Small intestine (tissue), 7 donors: Measurements from ENCODE around the gene VAT1L. TPM values are rescaled to one million over a fixed set of nuclear protein-coding genes. Genes with fewer than 3 reads are reported as not detected.

Source experiments
- DNase-seq, 2 donors: peaks; one replicate each; pipeline versions ENCODE4 v3.0.0 to v3.0.0-alpha.2; 2013
- FAIRE-seq: peaks from 2 replicates; lab custom pipeline; 2012; peaks lifted over from hg19 to GRCh38; lab: Jason Lieb, UNC
- H3K27ac ChIP-seq, 3 donors: one replicate each; pipeline ENCODE4 v1.5.1; 2013; ENCODE audit warnings: low read length in 2 of 3, mild to moderate bottlenecking in 2 of 3, control low read depth in 1 of 3, inconsistent platforms in 1 of 3, low read depth in 1 of 3, moderate library complexity in 1 of 3
- H3K27me3 ChIP-seq, 3 donors: one replicate each; pipeline ENCODE4 v1.6.1; 2013; ENCODE audit warnings: low read length in 3 of 3, inconsistent platforms in 1 of 3; ENCODE audit not compliant: control insufficient read depth in 3 of 3, insufficient read depth in 3 of 3
- H3K36me3 ChIP-seq, 3 donors: one replicate each; pipeline ENCODE4 v1.6.1; 2013; ENCODE audit warnings: low read length in 3 of 3, inconsistent platforms in 1 of 3, low read depth in 1 of 3, mild to moderate bottlenecking in 1 of 3, moderate library complexity in 1 of 3; ENCODE audit not compliant: control insufficient read depth in 3 of 3, insufficient read depth in 2 of 3
- H3K4me1 ChIP-seq, 3 donors: one replicate each; pipeline ENCODE4 v1.6.1; 2013; ENCODE audit warnings: low read length in 2 of 3, inconsistent platforms in 1 of 3, low read depth in 1 of 3, mild to moderate bottlenecking in 1 of 3, moderate library complexity in 1 of 3; ENCODE audit not compliant: control insufficient read depth in 3 of 3, insufficient read depth in 2 of 3
- H3K4me3 ChIP-seq, 3 donors: one replicate each; pipeline ENCODE4 v1.5.1; 2013; ENCODE audit warnings: low read length in 3 of 3, control low read depth in 1 of 3, inconsistent platforms in 1 of 3, low read depth in 1 of 3, mild to moderate bottlenecking in 1 of 3, moderate library complexity in 1 of 3
- H3K9me3 ChIP-seq, 2 donors: one replicate each; pipeline ENCODE4 v1.6.1; 2013; ENCODE audit warnings: low read depth in 1 of 2, low read length in 1 of 2; ENCODE audit not compliant: control insufficient read depth in 2 of 2, insufficient read depth in 1 of 2
- WGBS, 3 donors: extraction: QIAGEN DNeasy Blood & Tissue Kit; methylation state at CpG; one replicate each; pipeline ENCODE4 v1.1.7; 2013; 5-methylcytosine and 5-hydroxymethylcytosine counted together
- polyA plus RNA-seq, 4 donors: library from polyadenylated mRNA; stranded (reverse) in 3 of 4; unstranded in 1 of 4; fragments of 200-250 nt in 3 of 4; fragments of 120-200 nt in 1 of 4; gene quantifications; one replicate each; pipeline versions ENCODE4 v1.2.1 to v1.2.3, GENCODE V29; 2013
- donor health status: healthy with polysubstance abuse.
- donor health status: control.
- donor health status: control.
- donor health status: Bipolar disorder and iron deficiency.
- donor health status: healthy.

Gene VAT1L
- polyA plus RNA-seq, 4 donors, result 0.22 to 3.5 (median 1.6) TPM

DNA sequence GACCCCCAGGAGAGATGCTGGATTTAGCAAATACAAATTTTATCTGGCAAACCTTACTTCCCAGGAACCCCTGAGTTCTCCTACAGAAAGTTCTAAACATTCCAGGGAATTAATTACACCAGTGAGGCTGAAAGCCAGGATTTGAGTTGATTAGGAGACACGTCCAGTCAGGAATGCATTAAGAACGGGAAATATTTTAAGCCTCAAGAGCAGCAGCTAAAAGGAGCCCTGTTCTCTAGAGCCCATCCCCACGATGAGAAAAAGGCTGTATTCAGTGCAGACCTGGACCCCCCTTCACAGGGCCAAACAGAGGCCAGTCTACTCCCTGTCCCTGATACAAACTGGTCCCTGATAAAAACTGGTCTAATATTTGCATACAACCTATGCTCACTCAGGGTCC is 55.0 kb downstream of the VAT1L start:
- Histone ChIP-seq H3K4me1 (no peaks in the 10 kb centered on the region), H3K27me3 (no peaks in the 10 kb centered on the region), H3K9me3 (no peaks in the 10 kb centered on the region), H3K4me3 (no peak overlapping the region), H3K36me3 (no peaks in the 10 kb centered on the region), H3K27ac (no peak overlapping the region)
- no peak for FAIRE-seq
- WGBS, 3 donors, result 48 to 62% (median 50%) methylated on average over 3 of the region's 3 CpGs
- DNase-seq, result no peak

DNA sequence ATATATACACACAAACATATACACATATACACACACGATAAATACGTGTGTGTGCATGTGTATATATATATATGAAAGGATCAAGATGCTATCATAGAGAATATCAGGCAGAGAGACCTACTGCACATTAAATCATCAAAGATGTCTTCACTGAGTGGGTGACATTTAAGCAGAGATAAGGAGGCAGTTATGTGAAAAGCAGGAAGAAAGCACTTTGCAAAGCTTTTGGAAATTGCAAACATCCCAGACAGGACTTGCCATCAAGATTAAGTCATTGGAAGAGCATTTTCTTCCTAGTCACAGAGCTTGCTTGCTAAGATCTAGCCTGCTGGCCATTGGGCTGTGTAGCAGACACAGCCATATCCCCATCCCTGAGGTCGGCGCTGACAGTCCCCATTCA is 56.4 kb downstream of the VAT1L start:
- Histone ChIP-seq H3K27ac (no peak overlapping the region), H3K9me3 (no peaks in the 10 kb centered on the region), H3K27me3 (no peaks in the 10 kb centered on the region), H3K4me3 (no peak overlapping the region), H3K36me3 (no peaks in the 10 kb centered on the region), H3K4me1 (no peaks in the 10 kb centered on the region)
- DNase-seq (no peak), FAIRE-seq (no peak)
- WGBS, 3 donors, result 80 to 89% (median 87%) methylated on average over 4 of the region's 4 CpGs

DNA sequence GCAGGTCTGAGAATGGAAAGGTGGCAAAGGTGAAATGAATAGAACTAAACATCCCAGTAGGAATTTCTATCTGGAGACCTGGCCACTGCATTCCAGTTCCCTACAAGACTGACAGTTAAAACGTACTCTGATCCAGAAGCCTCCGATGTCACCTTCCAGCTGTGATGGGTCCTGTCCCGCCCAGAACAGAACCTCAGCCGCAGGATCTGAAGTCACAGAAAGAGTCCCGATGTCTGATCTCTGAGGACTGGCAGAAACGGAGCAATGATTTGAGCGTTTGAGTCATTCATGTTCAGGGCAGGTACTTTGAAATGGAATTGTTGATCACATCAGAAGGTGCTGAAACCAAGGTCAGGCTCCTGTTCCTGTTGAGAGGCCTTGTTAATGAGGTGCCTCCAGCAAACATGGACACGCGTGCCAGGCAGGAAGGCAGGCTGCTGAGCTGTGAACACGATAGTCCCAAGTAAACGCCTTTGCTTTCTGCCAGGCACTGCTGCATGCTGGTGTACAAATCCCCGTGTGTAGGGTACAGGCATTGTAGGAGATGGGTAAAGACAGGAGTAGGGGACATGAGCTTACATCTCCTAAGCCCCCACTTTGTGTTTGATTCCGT is 61.4 kb downstream of the VAT1L start:
- H3K4me1 ChIP-seq, result no peaks in the 10 kb centered on the region
- 71 to 80% (median 76%) methylated on average over 13 of the region's 13 CpGs for WGBS, 3 donors
- FAIRE-seq, result no peak

DNA sequence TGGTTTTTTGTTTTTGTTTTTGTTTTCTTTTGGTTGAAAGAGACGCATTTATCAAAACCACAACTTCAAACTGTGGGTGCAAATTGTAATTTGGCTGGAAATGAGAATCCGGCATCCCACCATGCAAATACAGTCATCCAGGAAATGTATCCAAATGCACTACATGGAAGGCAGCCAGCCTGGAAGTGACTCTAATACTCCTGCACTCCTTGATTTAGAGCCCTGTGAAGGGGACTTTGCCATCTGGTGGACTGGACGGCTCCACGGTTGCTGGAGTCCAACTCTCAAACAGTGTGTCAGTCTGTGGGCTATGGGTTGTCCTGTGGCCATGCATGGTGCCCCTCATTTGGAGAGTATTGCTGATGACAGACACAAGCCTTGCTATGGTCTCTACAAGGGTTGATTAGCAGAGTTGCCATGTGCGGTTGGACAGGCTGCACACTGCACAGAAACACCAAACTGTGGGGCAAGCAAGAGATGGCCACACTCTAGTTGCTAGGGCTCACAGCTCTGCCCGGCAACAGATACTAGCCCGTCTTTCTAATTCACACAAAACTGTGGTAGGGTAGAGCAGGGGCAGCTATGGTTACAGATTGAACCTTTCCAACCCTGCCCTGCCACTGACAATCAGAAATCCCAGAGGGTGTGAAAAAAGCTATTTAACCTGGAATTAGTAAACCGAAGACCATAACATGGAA is 62.4 kb downstream of the VAT1L start:
- FAIRE-seq (no peak), DNase-seq (no peak)
- no peak overlapping the region for H3K4me3 ChIP-seq
- no peaks in the 10 kb centered on the region for H3K36me3 ChIP-seq
- no peaks in the 10 kb centered on the region for H3K27me3 ChIP-seq
- H3K4me1 ChIP-seq, result no peaks in the 10 kb centered on the region
- no peak overlapping the region for H3K27ac ChIP-seq
- H3K9me3 ChIP-seq, result no peaks in the 10 kb centered on the region
- whole genome bisulfite sequencing, 3 donors, result 76 to 82% (median 77%) methylated on average over 8 of the region's 8 CpGs

More for the DNA sequence above, 61.4 kb downstream of the VAT1L start:
- no peaks in the 10 kb centered on the region for H3K36me3 ChIP-seq
- H3K4me3 ChIP-seq, result no peak overlapping the region
- DNase-seq, result no peak
- H3K9me3 ChIP-seq, result no peaks in the 10 kb centered on the region
- H3K27me3 ChIP-seq, result no peaks in the 10 kb centered on the region
- no peak overlapping the region for H3K27ac ChIP-seq

DNA sequence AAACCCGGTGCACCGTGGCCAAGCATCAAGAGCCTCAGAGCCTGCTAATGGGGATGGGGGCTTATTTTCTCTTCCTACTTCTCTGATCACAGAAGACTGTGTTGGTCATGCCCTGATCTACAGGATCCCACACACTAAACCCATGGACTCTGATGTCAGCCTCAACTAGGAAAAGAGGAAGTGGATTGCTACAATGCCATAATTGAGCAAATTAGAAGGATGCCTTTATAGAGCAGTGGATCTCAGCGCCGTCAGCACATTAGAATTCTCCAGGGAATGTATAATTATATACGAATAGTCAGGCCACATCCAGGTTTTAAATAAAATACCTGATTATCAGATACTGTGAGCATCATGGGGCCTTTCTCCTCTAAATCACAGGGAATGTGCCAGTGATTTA is 64.8 kb downstream of the VAT1L start:
- Histone ChIP-seq H3K27ac (no peak overlapping the region), H3K4me1 (no peaks in the 10 kb centered on the region), H3K27me3 (no peaks in the 10 kb centered on the region), H3K9me3 (no peaks in the 10 kb centered on the region), H3K36me3 (no peaks in the 10 kb centered on the region), H3K4me3 (no peak overlapping the region)
- FAIRE-seq, result no peak
- WGBS, 3 donors, result 84 to 92% (median 89%) methylated on average over 5 of the region's 5 CpGs
- no peak for DNase-seq

DNA sequence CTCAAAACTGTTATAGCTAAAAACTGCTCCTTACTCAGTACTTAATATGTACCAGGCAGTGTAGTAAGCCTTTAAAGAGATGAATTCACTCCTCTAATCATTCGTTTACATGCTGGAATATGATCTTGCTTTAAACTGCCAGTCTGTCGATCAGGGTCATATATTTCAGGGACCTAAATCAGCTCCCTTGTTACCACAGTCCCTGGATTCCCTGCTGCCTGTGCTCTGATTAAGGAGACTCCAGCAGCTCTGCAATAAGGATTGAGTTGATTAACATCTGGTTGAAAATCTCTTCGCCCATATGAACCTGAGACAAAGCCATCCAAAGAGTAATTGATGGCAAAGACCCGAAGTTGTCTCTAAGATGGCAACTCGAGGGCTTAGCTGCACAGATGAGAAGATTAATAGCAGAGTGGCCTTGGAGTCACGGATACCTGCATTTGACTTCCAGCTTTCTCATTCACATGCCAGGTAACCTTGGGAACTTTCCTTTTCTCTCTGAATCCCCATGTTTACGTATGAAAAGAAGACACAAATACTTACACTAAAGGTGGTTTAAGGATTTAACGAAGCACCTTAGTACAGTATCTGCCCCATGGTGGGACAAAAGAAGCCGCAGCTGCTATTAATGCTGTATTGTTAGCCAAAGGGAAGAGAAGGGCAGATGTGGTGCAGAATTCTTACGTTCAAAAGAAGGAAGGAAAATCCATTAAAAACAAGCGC is 68.2 kb downstream of the VAT1L start:
- WGBS, 3 donors, result 66 to 72% (median 66%) methylated on average over 11 of the region's 11 CpGs
- FAIRE-seq, result no peak

DNA sequence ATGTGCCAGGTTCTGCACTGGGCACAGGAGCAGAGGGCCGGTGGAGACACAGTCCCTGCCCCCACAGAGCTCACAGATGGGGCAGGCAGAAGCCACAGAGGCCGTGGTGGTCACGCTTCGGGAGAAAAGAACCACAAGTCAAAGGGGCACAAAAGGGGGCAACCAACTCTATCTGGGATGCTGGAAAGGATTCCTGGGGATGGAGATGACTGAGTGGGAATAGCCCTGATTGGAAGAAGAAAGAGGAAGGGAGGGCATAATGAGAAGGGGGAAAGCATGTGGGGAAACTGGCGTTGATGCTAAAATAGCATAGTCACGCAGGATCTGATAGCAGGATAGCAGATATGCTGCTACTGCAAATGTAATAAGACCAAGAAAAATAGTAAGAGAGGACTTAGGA is 69.7 kb downstream of the VAT1L start:
- Histone ChIP-seq H3K4me3 (no peak overlapping the region), H3K36me3 (no peaks in the 10 kb centered on the region), H3K27me3 (no peaks in the 10 kb centered on the region), H3K4me1 (no peaks in the 10 kb centered on the region), H3K9me3 (no peaks in the 10 kb centered on the region), H3K27ac (no peak overlapping the region)
- FAIRE-seq (no peak), DNase-seq (no peak)
- 86 to 89% (median 88%) methylated on average over 6 of the region's 6 CpGs for WGBS, 3 donors

More for the DNA sequence above, 68.2 kb downstream of the VAT1L start:
- Histone ChIP-seq H3K9me3 (no peaks in the 10 kb centered on the region), H3K4me1 (no peaks in the 10 kb centered on the region), H3K4me3 (no peak overlapping the region), H3K27ac (no peak overlapping the region), H3K27me3 (no peaks in the 10 kb centered on the region), H3K36me3 (no peaks in the 10 kb centered on the region)
- DNase-seq, result no peak

DNA sequence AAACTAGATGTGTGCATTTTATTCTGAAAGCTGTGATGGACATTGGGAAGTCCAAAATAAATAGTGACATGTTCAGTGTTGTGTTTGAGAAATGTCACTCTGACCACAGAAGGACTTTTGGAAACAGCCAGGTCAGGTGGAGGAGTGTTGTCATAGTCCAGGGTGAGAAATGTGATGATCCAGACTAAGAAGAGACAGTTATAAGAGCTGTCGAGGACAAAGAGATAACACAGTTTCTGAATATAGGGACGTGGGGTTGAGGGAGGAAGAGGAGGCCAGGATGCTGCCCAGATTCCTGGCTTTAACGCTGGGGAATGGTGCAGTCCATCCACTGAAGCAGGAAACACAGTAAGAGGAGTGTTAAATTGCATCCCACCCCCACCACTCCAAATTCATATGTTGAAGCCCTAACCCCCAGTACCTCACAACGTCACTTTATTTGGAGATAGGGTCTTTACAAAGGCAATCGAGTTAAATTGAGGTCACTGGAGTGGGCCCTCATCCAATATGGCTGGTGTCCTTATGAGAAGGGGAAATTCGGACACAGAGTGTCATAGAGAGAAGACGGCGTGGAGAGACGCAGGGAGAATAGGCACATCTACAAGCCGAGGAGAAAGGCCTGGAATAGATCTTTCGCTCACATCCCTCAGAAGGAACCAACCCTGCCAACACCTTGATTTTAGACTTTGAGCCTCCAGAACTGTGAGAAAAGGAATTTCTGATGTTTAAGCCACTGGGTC is 71.3 kb downstream of the VAT1L start:
- DNase-seq (no peak), FAIRE-seq (no peak)
- Histone ChIP-seq H3K4me1 (no peaks in the 10 kb centered on the region), H3K27me3 (no peaks in the 10 kb centered on the region), H3K27ac (no peak overlapping the region), H3K4me3 (no peak overlapping the region), H3K9me3 (no peaks in the 10 kb centered on the region), H3K36me3 (no peaks in the 10 kb centered on the region)
- WGBS, 3 donors, result 79 to 86% (median 81%) methylated on average over 11 of the region's 11 CpGs
